ENCODE results near the gene RFFL. TPM values are rescaled to one million over a fixed set of nuclear protein-coding genes. Genes with fewer than 3 reads are reported as not detected.

Gene RFFL
- total RNA-seq, 3 donors from 2014 or later: 19.6 to 28.2 (median 20.3) TPM

DNA sequence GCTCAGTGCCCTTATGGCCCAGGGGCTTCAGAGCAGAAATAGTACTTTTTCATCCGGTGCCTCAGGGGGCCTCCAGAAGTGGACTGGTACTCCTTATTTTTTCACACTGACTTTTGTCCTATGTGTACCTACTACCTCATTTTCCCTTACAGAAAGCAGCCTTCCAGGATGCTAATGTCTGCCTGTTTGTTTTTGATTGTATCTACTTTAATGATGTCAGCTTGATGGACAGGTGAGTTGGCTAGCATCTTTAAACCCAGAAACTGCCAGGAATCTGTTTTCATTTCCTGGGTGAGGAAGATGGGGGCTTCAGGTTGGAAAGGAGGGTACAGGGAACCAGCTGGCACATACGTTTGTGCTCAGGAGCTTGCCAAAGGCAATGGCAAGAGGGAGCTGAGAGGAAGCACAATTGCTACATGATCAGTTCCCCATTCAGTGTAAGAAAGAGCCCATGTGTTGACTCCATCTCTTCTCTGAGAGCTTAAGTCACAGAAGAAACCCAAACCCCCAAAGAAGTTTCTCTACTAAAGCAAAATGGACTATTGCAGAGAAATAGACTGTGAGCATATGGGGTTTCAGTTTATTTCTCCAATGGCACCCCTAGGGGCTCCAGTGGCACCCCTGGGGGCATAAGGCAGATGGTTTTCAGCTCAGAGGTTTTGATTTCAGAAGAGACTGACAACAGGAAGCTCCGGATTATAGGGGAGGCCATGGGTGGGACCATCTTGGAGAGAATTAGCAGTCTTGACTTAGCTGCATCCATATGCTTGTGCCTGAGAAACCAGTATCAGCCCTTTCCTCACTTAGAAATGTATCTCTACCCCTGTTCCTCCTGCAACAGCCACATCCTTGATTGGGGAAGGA, 66.9 kb downstream of the RFFL start:
- DNase-seq (no peak), ATAC-seq (no peak)
- Mint-ChIP-seq H3K36me3 (ENCODE audit: insufficient read depth) (peaks cover 49% of the 10 kb centered on the region), H3K4me1 (ENCODE audit: low read depth) (peaks cover 5% of the 10 kb centered on the region), H3K9me3 (no peaks in the 10 kb centered on the region), H3K27me3 (ENCODE audit: low read depth) (no peaks in the 10 kb centered on the region), H3K4me3 (no peak overlapping the region)

DNA sequence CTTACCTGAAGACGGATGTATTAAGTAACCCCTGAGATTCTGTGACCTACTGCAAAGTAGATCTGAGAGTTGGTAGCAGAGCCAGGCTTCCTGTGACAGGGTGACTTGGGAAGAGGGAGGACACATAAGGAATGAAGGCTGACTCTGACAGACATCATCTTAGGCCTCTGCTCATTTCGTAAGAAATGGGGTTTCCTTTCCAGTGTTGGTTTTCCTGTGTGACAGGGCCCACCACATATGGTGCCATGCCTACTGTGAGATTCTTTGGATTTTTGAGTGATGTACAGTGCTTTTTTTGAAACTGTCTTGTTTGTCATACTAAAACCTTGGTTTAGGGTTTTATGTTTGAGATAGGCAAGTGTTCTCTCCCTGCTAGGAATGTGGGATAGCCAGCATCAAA, 70.5 kb downstream of the RFFL start:
- peaks cover 3% of the 10 kb centered on the region for H3K4me1 Mint-ChIP-seq (ENCODE audit: low read depth)
- ATAC-seq: no peak
- H3K36me3 Mint-ChIP-seq (ENCODE audit: insufficient read depth): peaks cover 64% of the 10 kb centered on the region
- no peaks in the 10 kb centered on the region for H3K27me3 Mint-ChIP-seq (ENCODE audit: low read depth)
- no peak for DNase-seq
- no peak overlapping the region for H3K4me3 Mint-ChIP-seq
- H3K9me3 Mint-ChIP-seq: no peaks in the 10 kb centered on the region

DNA sequence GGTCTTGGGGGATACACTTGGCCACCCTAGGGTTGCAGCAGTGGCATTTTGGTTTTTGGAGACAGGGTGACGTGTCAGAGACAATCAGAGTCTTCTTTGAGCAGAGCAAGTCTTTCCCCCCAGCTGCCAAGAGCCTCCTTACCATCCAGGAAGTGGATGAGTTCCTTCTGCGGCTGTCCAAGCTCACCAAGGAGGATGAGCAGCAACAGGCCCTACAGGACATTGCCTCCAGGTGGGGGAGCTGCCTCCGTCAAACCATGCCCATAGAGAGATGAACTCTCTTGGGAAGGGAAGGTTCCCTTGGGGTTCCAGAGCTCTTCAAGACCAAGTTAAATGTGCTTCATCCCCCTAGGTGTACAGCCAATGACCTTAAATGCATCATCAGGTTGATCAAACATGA, 71.9 kb downstream of the RFFL start:
- Mint-ChIP-seq H3K27me3 (ENCODE audit: low read depth) (no peaks in the 10 kb centered on the region), H3K36me3 (ENCODE audit: insufficient read depth) (peaks cover 64% of the 10 kb centered on the region), H3K4me3 (no peak overlapping the region), H3K9me3 (no peaks in the 10 kb centered on the region), H3K4me1 (ENCODE audit: low read depth) (peaks cover 2% of the 10 kb centered on the region)
- no peak for ATAC-seq
- no peak for DNase-seq

DNA sequence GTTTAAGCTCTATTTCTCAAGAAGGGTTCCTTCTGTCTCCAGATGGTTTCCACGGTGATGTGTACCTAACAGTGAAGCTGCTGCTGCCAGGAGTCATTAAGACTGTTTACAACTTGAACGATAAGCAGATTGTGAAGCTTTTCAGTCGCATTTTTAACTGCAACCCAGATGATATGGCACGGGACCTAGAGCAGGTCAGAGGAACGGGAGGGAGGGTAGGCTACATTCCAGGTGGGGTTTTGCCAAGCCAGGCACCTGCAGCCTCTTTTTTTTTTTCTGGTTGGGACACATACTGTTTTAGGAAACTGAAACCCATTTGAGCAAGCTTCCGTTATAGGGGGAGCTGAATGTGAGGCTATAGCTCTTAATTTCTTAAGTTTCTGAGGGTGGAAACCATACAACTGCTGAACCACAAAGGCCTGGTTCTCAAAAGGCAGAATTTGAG, 72.6 kb downstream of the RFFL start:
- H3K4me1 Mint-ChIP-seq (ENCODE audit: low read depth): peaks cover 2% of the 10 kb centered on the region
- ATAC-seq (no peak), DNase-seq (no peak)
- H3K27me3 Mint-ChIP-seq (ENCODE audit: low read depth): no peaks in the 10 kb centered on the region
- no peak overlapping the region for H3K4me3 Mint-ChIP-seq
- peaks cover 65% of the 10 kb centered on the region for H3K36me3 Mint-ChIP-seq (ENCODE audit: insufficient read depth)
- no peaks in the 10 kb centered on the region for H3K9me3 Mint-ChIP-seq

DNA sequence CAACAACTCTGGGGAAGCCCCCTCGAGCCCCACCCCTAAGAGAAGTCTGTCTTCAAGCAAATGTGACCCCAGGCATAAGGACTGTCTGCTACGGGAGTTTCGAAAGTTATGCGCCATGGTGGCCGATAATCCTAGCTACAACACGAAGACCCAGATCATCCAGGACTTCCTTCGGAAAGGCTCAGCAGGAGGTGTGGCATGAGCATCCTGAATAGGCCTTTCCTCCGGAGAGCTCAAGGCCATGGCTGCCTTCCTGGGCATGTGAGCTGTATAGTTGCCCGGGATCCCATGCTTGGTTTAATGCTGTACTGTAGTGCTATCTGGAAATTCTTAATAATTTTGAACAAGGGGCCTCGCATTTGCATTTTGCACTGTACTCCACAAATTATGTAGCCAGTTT, 74.0 kb downstream of the RFFL start:
- no peak for DNase-seq
- no peak for ATAC-seq
- Mint-ChIP-seq H3K36me3 (ENCODE audit: insufficient read depth) (peaks cover 62% of the 10 kb centered on the region), H3K9me3 (no peaks in the 10 kb centered on the region), H3K4me3 (no peak overlapping the region), H3K27me3 (ENCODE audit: low read depth) (no peaks in the 10 kb centered on the region), H3K4me1 (ENCODE audit: low read depth) (peaks cover 10% of the 10 kb centered on the region)

DNA sequence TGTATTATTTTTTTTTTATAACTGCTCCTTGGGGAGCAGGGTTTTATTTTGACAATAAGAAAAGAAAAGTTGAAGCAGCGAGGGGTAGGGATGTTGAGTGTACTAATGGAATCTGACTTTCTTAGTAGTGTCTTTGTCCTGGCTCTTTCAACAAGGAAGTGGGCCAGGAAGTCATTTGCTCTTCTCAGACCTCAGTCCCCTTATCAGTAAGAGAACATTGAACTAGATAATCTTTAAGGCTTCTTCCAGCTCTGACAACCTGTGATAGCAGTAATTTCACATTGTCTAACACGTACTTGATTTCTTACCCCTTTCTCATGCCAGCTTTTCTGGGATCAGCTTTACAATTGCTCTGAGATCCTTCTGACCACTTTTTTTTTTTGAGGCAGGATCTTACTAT, 74.9 kb downstream of the RFFL start:
- Mint-ChIP-seq H3K4me3 (no peak overlapping the region), H3K4me1 (ENCODE audit: low read depth) (peaks cover 18% of the 10 kb centered on the region), H3K9me3 (no peaks in the 10 kb centered on the region), H3K27me3 (ENCODE audit: low read depth) (no peaks in the 10 kb centered on the region), H3K36me3 (ENCODE audit: insufficient read depth) (peaks cover 64% of the 10 kb centered on the region)
- ATAC-seq (no peak), DNase-seq (no peak)

DNA sequence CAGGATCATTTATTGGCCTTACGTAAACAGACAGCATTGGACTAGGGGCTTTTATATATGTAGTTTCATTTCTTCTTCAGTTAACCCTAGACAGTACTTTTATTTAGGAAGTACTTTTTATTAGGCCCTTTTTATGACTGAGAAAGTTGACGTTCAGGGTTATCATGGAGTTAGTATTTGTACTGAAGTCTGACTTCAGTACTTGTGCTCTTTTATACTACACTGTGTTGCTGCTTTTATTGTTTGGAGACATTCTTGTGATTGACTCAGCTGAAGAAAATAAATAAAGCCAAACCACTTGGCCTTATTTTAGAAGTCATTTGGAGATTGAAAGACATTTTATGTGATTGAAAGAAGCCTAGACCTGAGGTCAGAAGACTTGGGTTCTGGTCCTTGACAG, 76.3 kb downstream of the RFFL start:
- Mint-ChIP-seq H3K4me3 (no peak overlapping the region), H3K4me1 (ENCODE audit: low read depth) (peaks cover 30% of the 10 kb centered on the region), H3K9me3 (no peaks in the 10 kb centered on the region), H3K36me3 (ENCODE audit: insufficient read depth) (peaks cover 59% of the 10 kb centered on the region), H3K27me3 (ENCODE audit: low read depth) (no peaks in the 10 kb centered on the region)
- ATAC-seq: no peak
- DNase-seq: no peak

DNA sequence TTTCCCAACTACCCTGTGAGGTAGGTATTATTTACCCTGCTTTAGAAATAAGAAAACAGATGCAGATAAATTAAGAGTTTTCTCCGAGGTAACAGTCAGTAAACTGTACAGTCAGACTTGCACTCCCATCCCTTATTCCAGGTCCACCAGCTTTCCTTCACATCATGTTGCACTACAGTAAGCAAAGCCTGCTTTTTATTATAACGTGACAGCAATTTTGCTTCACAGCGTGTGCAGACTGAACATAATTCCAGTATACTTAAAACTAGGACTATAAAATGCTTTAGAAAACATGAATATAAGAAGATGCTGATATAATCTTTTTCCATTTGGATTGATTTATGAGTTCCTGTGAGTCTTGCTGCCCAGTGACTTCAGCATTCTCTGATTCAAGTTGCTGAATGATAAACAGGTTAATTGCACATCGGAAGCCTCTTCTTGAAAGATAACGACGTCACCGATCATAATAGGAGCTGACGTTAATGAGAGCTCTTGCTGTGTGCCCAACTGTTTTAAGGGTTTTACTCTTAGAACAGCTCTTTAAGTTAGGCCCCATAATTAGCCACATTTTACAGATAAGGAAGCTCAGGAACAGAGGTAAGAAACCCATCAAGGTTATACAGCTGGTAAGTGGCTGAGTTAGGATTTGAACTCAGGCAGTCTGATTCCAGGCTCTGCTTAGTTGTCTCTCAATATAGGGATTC, 81.8 kb downstream of the RFFL start:
- H3K4me3 Mint-ChIP-seq: peak overlapping the region; percentile 94
- peaks cover 50% of the 10 kb centered on the region for H3K4me1 Mint-ChIP-seq (ENCODE audit: low read depth)
- H3K36me3 Mint-ChIP-seq (ENCODE audit: insufficient read depth): peaks cover 27% of the 10 kb centered on the region
- H3K9me3 Mint-ChIP-seq: no peaks in the 10 kb centered on the region
- DNase-seq (no peak), ATAC-seq (no peak)
- no peaks in the 10 kb centered on the region for H3K27me3 Mint-ChIP-seq (ENCODE audit: low read depth)

DNA sequence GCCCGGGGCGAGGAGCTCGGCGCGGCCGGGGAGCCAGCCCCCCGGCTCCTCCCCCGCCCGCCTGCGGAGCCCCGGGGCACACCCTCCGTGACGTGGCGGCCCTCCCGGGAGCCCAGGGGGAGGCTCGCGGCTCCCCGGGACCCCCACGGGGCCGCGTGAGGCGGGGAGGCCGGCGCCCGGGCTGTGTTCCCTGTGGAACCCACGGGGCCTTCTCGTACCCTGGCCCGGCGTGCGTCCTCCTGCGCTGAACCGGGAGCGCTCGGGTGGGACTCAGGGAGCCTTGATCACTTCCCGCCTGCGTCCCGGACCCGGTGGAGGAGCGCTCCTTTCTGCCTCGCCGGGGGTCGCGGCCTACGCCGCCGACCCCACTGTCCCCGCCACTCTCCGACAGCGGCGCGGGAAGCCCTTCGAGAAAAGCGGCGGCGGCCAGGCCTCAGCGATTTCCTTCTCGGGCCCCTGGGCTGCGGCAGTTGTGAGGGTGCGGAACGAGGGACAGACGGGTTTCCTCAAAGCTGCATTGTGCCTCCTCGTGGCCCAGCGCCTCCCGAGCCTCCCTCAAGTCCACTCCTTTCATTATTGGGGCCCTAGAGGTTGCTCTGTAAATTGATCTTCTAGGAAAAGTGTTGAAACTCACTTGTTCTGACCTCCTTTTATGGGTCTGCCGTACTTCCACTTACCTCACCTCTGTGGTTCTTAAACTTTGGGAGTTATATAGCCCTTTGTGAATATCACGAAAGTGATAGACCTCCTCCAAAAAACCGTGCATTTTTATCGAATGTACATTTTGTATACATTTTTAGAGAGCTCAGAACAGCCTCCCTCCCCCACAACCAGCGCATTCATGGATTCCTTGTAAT, 82.6 kb downstream of the RFFL start:
- no peaks in the 10 kb centered on the region for H3K9me3 Mint-ChIP-seq
- peak; percentile 78 for DNase-seq
- H3K27me3 Mint-ChIP-seq (ENCODE audit: low read depth): no peaks in the 10 kb centered on the region
- peaks cover 50% of the 10 kb centered on the region for H3K4me1 Mint-ChIP-seq (ENCODE audit: low read depth)
- H3K4me3 Mint-ChIP-seq: peak overlapping the region; percentile 94
- peaks cover 21% of the 10 kb centered on the region for H3K36me3 Mint-ChIP-seq (ENCODE audit: insufficient read depth)
- ATAC-seq: peak; percentile 90 to 91

DNA sequence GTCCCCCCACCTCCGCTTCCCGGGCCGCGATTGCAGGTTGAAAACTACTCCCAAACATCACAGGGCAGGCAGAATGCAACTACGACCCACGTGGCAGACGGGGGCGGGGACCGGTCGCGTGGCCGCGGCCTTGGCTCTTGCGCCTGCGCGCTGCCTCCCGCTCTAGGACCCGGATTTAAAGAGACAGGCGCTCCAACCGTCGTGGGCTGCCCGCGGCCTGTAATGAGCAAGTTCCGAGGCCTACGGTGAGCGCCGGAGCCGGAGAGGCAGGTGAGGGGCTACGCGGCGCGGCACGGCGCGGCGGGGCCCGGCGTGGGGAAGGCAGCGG, 83.2 kb downstream of the RFFL start, which contains the start of gene LIG3:
Gene LIG3, plus strand, starts transcription at position 160 of the 328 bp plus-strand sequence. CDS start 2,494 bp downstream, outside the sequence.
- Mint-ChIP-seq H3K36me3 (ENCODE audit: insufficient read depth) (peaks cover 20% of the 10 kb centered on the region), H3K4me3 (peak within 1 kb of the TSS; percentile 94), H3K4me1 (ENCODE audit: low read depth) (peaks cover 45% of the 10 kb centered on the region), H3K9me3 (no peaks in the 10 kb centered on the region), H3K27me3 (ENCODE audit: low read depth) (no peaks in the 10 kb centered on the region)
- DNase-seq (peak; percentile 94), ATAC-seq (peak; percentile 84 to 86)

DNA sequence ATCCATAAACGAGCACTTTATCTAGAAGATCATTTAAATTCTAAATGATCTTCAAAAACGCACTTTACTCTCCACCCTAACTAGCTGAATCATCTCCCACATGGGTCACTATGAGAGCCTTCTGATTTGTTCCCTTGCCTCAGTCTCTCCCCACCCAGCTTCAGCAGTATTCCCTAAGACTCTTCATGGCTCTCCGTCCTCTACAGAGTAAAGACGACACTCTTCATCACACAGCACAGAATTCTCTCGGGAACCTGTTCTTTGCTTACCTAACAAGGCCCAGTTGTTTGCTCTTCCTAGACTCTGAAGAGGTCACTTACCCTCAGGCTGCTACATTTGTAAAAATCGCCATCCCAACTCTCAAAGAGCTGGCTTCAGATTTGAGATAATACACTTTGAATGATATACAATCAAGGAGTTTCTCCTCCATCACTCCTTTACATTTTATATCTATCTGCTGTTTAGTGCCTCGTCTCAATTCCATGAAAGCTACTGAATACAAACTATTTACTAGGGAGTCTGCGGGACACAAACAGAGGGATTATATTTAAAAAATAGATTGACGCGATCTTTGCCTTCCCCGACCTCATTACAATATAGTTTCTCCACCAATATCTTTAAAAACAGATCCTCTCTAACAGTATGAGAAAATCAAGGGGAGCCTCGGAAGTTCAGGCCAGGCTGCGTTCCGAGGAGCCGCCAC, 83.7 kb downstream of the RFFL start:
- Mint-ChIP-seq H3K4me3 (peak overlapping the region; percentile 93), H3K27me3 (ENCODE audit: low read depth) (no peaks in the 10 kb centered on the region), H3K4me1 (ENCODE audit: low read depth) (peaks cover 43% of the 10 kb centered on the region), H3K36me3 (ENCODE audit: insufficient read depth) (peaks cover 18% of the 10 kb centered on the region), H3K9me3 (no peaks in the 10 kb centered on the region)
- DNase-seq (no peak), ATAC-seq (no peak)

DNA sequence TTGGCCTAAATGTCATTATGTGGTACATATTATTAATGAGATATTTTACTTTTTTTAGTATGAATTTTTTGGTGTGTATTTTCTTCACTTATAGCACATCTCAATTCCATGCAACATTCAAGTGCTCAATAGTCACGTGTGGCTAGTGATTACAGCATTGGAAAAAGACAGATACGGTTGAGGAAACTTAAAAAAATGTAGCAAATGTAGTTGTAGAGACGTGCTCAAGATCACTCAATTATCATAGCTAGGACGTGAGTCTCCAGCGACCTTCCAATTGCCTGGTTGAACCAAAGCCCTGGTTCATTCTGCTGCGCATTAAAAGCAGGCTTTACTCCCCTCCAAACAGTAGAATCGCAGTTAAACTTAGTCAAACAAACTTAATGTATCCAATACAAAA, 84.4 kb downstream of the RFFL start:
- H3K4me1 Mint-ChIP-seq (ENCODE audit: low read depth): peaks cover 39% of the 10 kb centered on the region
- H3K27me3 Mint-ChIP-seq (ENCODE audit: low read depth): no peaks in the 10 kb centered on the region
- peak overlapping the region; percentile 93 for H3K4me3 Mint-ChIP-seq
- H3K9me3 Mint-ChIP-seq: no peaks in the 10 kb centered on the region
- no peak for DNase-seq
- no peak for ATAC-seq
- H3K36me3 Mint-ChIP-seq (ENCODE audit: insufficient read depth): peaks cover 17% of the 10 kb centered on the region

DNA sequence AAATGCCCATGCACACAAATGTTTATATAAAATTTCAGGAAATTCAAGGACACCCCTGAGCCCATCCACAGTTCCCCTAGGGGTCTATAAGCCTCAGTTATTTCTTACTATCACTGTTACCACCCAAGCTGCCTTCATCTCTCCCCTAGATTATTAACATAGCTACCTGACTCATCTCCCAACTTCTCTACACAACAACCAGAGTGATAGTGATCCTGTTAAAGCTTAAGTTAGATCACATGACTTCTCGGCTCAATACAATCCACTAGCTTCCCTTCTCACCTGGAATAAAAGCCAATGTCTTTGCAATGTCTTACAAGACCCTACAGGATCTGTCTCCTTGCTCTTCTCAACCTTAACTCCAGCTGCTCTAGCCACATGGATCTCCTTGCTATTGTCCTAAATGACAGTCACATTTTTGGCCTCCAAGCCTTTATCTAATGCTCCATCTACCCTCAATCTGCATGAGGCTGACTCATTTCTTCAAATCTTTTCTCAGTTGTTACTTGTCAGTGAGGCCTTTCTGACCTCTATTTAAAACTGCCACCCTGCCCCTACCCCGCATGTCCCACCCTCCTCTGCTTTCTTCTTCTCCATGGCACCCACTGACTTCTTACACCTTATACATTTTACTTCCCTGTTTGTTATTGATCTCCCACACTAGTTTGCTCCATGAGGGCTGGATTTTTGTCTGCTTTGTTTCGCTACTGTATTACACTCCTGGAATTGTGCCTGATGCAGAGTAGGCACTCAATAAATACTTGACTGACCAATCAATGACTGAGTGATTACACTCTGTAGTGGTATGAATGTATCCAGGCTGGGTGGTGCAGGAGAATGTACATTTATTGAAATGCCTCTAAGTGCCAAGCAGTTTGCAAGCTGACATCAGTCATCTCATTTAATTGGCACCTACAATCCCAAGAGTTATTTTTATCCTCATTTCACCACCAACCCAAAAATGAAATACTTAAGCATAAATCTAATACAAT, 88.4 kb downstream of the RFFL start:
- Mint-ChIP-seq H3K4me3 (no peak overlapping the region), H3K36me3 (ENCODE audit: insufficient read depth) (peaks cover 7% of the 10 kb centered on the region), H3K4me1 (ENCODE audit: low read depth) (peaks cover 9% of the 10 kb centered on the region), H3K9me3 (no peaks in the 10 kb centered on the region), H3K27me3 (ENCODE audit: low read depth) (no peaks in the 10 kb centered on the region)
- ATAC-seq: peak in 1 of 2 donors; percentile 62
- DNase-seq: no peak

All from activated T-cell treated with anti-CD3 and anti-CD28 coated beads, Interleukin-2, amount 50 U/mL, for 4 hours (primary cell).